ENCODE data around the gene FAM162A. TPM values are rescaled to one million over a fixed set of nuclear protein-coding genes. Genes with fewer than 3 reads are reported as not detected.

FAM162A gene, protein sequence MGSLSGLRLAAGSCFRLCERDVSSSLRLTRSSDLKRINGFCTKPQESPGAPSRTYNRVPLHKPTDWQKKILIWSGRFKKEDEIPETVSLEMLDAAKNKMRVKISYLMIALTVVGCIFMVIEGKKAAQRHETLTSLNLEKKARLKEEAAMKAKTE
- 10 to 100 TPM; 12.2 to 51.7 (median 44.2) TPM for total RNA-seq

DNA sequence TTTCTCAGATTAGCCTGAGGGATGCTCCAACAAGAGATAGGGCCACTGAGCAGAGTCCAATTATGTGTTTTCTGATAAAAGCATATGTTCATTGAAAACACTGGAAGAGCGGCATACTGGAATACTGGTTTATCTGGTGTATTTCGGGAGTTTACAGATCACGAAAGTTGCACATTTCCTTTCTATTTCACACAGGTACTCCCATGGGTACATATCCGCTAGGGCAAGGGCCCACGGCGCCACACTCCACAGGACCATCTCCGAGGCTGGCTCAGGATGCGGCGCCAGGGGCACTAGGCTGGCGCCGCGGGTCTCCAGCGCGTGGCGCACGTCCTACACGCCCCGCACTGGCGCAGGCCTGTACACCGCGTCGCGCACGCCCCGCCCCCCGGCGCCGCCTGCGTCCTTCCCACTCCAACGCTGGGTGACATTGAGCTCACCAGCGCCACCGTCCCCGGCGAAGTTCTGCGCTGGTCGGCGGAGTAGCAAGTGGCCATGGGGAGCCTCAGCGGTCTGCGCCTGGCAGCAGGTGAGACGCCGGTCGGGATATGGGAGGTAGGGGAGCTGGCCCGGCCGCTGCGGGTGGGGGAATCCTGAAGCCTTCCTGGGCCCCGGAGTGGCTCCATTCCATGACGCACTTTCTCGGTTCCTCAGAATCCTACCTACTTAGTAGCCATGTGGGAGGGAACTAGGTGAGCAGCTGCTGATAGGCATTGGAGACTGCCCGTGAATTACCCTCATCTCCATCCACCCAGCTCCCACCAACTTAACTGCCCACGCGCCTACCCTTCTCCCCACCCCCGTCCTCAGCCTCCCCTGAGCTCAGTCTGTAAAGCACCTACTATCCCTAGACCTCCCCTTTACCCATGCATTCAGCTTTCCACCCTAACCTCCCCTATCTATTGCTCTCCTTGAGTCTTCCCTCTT is at the start of gene FAM162A:
Gene FAM162A (plus strand): TSS at position 412 of the 927 bp plus-strand sequence. CDS start 84 bp downstream, at position 496.
- Histone ChIP-seq H3K4me3 (peak within 1 kb of the TSS; percentile 79 to 98 (median 86)), H3K27ac (peak within 1 kb of the TSS; percentile 78 to 79), H3K4me1 (replicated peaks in 1 of 2) (peaks cover 4 to 14% of the 10 kb centered on the region in 2 donors)
- peak; percentile 89 to 98 (median 97) for ATAC-seq (replicated peaks in 6 of 8)
- in situ Hi-C loops (cut with MboI; ENCODE audit: low pct_unique_long_range_greater_than_20kb in 2 of 9, low sequenced_read_pairs in 9 of 9, unreplicated experiment in 9 of 9): no loop called here
- 0 to 35% (median 10%) methylated on average over 3 to 12 of the region's 52 CpGs; no CpG with 5 or more reads in 4 of the 10 experiments for WGBS, 10 experiments

DNA sequence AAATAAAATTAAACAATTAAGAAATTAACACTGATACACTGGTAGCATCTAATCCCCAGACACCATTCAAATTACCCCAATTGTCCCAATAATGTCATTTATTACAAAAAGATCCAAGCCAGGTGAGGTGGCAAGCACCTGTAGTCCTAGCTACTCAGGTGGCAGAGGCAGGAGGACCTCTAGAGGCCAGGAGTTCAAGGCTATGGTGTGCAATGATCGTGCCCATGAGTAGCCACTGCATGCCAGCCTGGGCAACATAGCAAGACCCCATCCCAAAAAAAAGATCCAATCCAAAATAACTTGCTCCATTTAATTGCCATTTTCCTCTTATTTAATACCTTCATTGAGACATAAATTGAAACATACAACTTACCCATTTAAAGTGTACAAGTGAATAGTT is 41.2 kb upstream of the FAM162A start:
- no peak for ATAC-seq (replicated peaks in 6 of 8)
- Histone ChIP-seq H3K27ac (no peak overlapping the region), H3K4me1 (replicated peaks in 1 of 2) (no peaks in the 10 kb centered on the region), H3K4me3 (no peak overlapping the region)
- 13 to 86% (median 60%) methylated on average over 1 of the region's 1 CpG; no CpG with 5 or more reads in 5 of the 10 experiments for WGBS, 10 experiments
- in situ Hi-C loops (cut with MboI; ENCODE audit: low pct_unique_long_range_greater_than_20kb in 2 of 9, low sequenced_read_pairs in 9 of 9, unreplicated experiment in 9 of 9): no loop called here

DNA sequence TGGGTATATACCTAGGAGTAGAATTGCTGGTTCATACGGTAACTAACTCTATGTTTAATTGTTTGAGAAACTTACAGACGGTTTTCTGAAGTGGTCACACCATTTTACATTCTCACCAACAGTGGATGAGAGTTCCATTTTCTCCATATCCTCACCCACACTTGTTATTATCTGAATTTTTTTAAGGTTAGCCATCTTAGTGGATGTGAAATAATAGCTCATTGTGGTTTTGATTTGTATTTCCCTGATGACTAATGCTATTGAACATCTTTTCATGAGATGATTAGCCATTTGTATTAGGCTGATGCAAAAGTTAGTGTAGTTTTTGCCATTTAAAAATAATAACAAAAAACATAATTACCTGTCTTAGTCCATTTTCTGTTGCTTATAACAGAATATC is 40.3 kb upstream of the FAM162A start:
- in situ Hi-C loops (cut with MboI; ENCODE audit: low pct_unique_long_range_greater_than_20kb in 2 of 9, low sequenced_read_pairs in 9 of 9, unreplicated experiment in 9 of 9): no loop called here
- no peak for ATAC-seq (replicated peaks in 6 of 8)
- 40 to 88% (median 68%) methylated on average over 1 to 2 of the region's 2 CpGs for WGBS, 10 experiments
- no peak overlapping the region for H3K4me3 ChIP-seq
- no peak overlapping the region for H3K27ac ChIP-seq
- H3K4me1 ChIP-seq (replicated peaks in 1 of 2): no peaks in the 10 kb centered on the region

DNA sequence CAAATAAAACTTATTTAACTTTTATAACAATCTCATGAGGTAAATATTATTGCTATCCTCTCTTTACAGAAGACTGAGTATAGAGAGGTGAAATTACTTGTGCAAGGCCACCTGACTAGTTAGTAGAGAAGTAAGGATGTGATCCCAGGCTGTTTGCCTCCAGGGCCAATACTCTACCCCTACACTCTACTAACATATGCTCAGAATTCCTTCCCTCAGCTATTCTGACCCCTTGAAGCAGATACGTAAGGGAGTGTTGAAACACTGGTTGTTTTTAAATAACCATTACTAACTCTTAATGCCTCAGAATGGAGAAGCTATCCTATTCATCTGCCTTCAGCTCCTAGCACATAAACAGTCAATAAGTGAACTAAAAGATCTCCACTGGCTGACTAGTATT is 34.8 kb upstream of the FAM162A start:
- ATAC-seq (replicated peaks in 6 of 8): no peak
- in situ Hi-C loops (cut with MboI; ENCODE audit: low pct_unique_long_range_greater_than_20kb in 2 of 9, low sequenced_read_pairs in 9 of 9, unreplicated experiment in 9 of 9): no loop called here

DNA sequence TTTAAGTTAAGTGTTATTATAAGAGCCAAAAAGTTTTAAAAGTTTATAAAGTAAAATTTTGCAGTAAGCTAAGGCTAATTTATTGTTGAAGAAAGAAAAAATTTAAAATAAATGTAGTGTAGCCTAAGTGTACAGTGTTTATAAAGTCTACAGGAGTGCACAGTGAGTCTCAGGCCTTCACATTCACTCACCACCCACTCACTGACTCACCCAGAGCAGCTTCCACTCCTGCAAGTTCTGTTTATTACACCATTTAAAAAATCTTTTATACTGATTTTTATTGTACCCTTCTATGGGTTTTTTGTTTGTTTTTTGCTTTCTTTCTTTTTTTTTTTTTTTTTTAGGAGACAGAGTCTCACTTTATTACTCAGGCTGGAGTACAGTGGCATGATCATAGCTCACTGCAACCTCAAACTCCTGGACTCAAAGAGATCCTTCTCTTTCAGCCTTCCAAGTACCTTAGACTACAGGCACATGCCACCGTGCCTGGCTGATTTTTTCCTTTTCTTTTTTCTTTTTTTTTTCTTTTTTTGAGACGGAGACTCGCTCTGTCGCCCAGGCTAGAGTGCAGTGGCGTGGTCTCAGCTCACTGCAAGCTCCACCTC is 33.1 kb upstream of the FAM162A start:
- no peaks in the 10 kb centered on the region for H3K4me1 ChIP-seq (replicated peaks in 1 of 2)
- no peak for ATAC-seq (replicated peaks in 6 of 8)
- in situ Hi-C loops (cut with MboI; ENCODE audit: low pct_unique_long_range_greater_than_20kb in 2 of 9, low sequenced_read_pairs in 9 of 9, unreplicated experiment in 9 of 9): no loop called here
- WGBS, 10 experiments: 0 to 91% (median 85%) methylated on average over 1 to 5 of the region's 5 CpGs; no CpG with 5 or more reads in 1 of the 10 experiments
- H3K4me3 ChIP-seq: no peak overlapping the region
- no peak overlapping the region for H3K27ac ChIP-seq

More for the DNA sequence above, 34.8 kb upstream of the FAM162A start:
- no peaks in the 10 kb centered on the region for H3K4me1 ChIP-seq (replicated peaks in 1 of 2)
- 40 to 100% (median 80%) methylated on average over 1 of the region's 1 CpG; no CpG with 5 or more reads in 3 of the 10 experiments for WGBS, 10 experiments
- H3K27ac ChIP-seq: no peak overlapping the region
- no peak overlapping the region for H3K4me3 ChIP-seq

DNA sequence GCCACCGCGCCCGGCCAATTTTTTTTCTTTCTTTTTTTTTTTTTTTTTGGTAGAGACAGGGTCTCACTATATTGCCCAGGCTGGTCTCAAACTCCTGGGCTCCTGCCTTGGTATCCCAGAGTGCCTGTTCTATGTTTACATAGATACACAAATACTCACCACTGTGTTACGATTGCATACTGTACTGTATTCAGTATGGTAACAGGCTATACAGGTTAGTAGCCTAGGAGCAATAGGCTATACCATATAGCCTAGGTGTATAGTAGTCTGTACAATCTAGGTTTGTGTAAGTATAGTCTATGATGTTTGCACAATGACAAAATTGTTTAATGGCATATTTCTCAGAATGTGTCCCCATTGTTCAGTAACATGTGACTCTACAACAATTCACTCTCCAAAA is 32.4 kb upstream of the FAM162A start:
- WGBS, 10 experiments: 60 to 100% (median 100%) methylated on average over 1 to 3 of the region's 4 CpGs; no CpG with 5 or more reads in 4 of the 10 experiments
- ATAC-seq (replicated peaks in 6 of 8): no peak
- Histone ChIP-seq H3K27ac (no peak overlapping the region), H3K4me3 (no peak overlapping the region), H3K4me1 (replicated peaks in 1 of 2) (no peaks in the 10 kb centered on the region)
- in situ Hi-C loops (cut with MboI; ENCODE audit: low pct_unique_long_range_greater_than_20kb in 2 of 9, low sequenced_read_pairs in 9 of 9, unreplicated experiment in 9 of 9): no loop called here

DNA sequence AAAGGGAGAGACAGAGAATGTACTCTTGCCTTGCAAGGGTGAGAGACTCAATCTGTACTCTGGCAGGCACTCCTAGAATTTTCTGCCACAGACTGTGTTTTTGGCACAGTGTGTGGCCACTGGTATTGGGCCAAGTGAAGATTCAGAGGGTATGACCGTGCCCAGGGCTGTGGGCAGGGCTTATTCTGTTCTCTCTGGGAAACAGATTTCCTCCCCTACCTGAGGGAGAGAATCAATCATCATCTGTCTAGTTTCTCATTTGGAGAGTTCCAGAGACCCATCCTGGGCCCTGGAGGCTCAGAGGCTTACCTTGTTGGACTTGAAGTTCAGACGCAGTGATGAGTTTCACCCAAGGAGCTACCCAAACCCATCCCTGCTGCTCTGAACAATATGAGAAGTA is 30.8 kb upstream of the FAM162A start:
- H3K4me1 ChIP-seq (replicated peaks in 1 of 2): no peaks in the 10 kb centered on the region
- no peak overlapping the region for H3K27ac ChIP-seq
- WGBS, 10 experiments: 21 to 100% (median 76%) methylated on average over 1 to 2 of the region's 2 CpGs; no CpG with 5 or more reads in 6 of the 10 experiments
- no peak overlapping the region for H3K4me3 ChIP-seq
- in situ Hi-C loops (cut with MboI; ENCODE audit: low pct_unique_long_range_greater_than_20kb in 2 of 9, low sequenced_read_pairs in 9 of 9, unreplicated experiment in 9 of 9): no loop called here
- no peak for ATAC-seq (replicated peaks in 6 of 8)

DNA sequence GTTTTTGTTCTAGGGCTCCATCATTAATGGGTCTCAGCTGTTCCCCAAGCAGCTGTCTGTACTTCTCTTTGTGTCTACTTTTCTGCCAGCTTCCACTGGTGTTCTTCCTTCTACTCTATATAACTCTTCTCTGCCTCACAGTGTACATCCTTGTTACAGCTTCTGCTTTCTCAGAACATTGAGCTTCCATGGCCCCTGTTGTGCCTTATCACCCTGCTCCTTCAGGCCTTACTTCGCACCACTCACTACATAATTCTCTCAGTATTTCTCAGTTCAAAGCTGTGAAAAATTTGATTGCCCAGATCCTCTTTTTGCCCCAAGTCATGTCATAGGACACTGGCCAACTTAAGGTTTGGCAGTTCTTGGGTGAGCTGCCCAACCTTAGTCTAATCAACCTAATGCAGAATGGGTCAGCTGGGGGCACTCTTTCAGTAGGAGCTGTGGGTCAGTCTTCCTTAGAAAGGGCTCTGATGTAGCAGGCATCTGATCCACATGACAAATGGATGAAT is 30.0 kb upstream of the FAM162A start:
- H3K4me1 ChIP-seq (replicated peaks in 1 of 2): no peaks in the 10 kb centered on the region
- WGBS, 10 experiments: 60 to 100% (median 89%) methylated on average over 1 of the region's 1 CpG; no CpG with 5 or more reads in 2 of the 10 experiments
- in situ Hi-C loops (cut with MboI; ENCODE audit: low pct_unique_long_range_greater_than_20kb in 2 of 9, low sequenced_read_pairs in 9 of 9, unreplicated experiment in 9 of 9): no loop called here
- no peak overlapping the region for H3K27ac ChIP-seq
- H3K4me3 ChIP-seq: no peak overlapping the region
- no peak for ATAC-seq (replicated peaks in 6 of 8)

DNA sequence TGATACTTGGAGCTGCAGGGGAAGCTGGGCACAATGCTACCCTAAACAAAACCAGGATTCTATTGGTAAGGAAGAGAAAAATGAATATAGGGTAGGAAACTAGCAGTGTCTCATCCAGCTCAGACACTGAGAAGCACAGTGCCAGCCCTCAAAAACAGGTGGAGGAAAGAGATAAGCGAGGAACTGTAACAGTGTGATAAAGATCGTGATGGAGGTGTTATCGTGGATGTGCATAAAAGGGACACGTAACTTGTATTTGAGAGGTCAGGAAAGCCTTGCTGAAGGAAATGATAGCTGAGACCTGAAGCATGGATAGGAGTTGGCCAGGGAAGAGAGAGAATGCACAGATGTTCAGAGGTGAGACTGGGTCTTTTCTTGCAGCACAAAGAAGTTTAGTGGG is 28.4 kb upstream of the FAM162A start:
- in situ Hi-C loops (cut with MboI; ENCODE audit: low pct_unique_long_range_greater_than_20kb in 2 of 9, low sequenced_read_pairs in 9 of 9, unreplicated experiment in 9 of 9): no loop called here
- H3K4me3 ChIP-seq: no peak overlapping the region
- 67 to 100% (median 90%) methylated on average over 1 to 4 of the region's 4 CpGs; no CpG with 5 or more reads in 2 of the 10 experiments for WGBS, 10 experiments
- ATAC-seq (replicated peaks in 6 of 8): no peak
- no peaks in the 10 kb centered on the region for H3K4me1 ChIP-seq (replicated peaks in 1 of 2)
- no peak overlapping the region for H3K27ac ChIP-seq

DNA sequence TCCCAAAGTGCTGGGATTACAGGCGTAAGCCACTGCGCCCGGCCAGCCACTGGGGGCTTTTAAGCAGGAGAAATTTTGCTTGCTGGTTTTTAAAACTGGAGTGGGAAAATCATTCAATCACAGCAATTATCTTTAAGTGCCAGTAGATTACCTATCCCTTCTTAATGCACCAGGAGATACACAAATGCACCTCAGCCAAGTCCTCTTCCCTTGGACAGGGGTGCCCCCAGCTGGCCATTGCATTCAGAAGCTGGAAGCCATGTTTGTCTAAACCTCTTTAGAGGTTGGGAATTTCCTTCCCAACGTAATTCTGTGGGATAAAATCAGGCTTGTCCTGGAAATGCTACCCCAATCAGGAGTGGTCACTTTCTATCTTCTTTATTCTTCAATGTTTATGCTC is 27.6 kb upstream of the FAM162A start:
- ATAC-seq (replicated peaks in 6 of 8): peak in 3 of 8 experiments; percentile 59 to 72 (median 69)
- in situ Hi-C loops (cut with MboI; ENCODE audit: low pct_unique_long_range_greater_than_20kb in 2 of 9, low sequenced_read_pairs in 9 of 9, unreplicated experiment in 9 of 9): no loop called here
- WGBS, 10 experiments: 40 to 100% (median 81%) methylated on average over 1 to 4 of the region's 4 CpGs; no CpG with 5 or more reads in 3 of the 10 experiments
- Histone ChIP-seq H3K4me1 (replicated peaks in 1 of 2) (no peaks in the 10 kb centered on the region), H3K27ac (no peak overlapping the region), H3K4me3 (no peak overlapping the region)

DNA sequence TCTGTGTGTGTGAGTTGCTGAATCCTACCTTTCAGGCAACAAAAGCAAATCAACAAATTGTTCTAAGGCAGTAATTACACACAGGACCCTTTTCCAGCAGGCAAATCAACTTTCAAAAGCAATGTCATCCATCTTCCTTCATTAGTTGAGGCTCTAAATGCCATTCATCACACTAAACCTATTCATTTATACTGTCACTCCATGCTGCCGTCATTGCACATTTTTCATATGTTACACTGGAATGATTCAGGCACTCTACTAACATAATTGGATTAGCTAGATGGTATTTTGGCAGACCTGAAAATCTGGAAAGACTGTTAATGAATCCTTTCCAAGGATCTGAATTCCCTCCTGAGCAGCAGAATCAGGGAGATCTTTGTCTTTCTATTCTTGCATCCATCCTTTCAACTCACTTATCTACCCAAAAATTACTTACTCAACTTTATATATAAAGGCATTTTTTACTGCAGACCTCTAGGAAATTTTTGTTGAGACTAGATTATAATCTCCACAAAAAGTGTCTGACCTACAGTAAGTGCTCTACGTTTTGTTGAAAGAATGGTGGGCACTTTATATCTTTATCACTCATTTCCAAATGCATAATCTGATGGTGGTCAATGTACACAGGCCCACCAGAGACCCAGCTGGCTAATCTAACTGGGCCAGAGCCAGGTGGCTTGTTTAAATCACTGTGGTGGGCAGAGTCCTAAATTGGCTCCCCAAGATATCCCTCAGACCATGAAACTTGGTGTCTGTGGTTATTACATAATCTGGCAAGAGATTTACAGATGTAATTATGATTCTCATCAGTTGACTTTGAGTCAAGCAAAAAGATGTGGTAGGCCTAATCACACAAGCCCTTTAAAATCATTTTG is 25.9 kb upstream of the FAM162A start:
- in situ Hi-C loops (cut with MboI; ENCODE audit: low pct_unique_long_range_greater_than_20kb in 2 of 9, low sequenced_read_pairs in 9 of 9, unreplicated experiment in 9 of 9): no loop called here
- Histone ChIP-seq H3K4me1 (replicated peaks in 1 of 2) (no peaks in the 10 kb centered on the region), H3K4me3 (no peak overlapping the region), H3K27ac (no peak overlapping the region)
- ATAC-seq (replicated peaks in 6 of 8): peak in 1 of 8 experiments; percentile 52
- WGBS, 10 experiments: 40 to 100% (median 82%) methylated on average over 1 to 2 of the region's 2 CpGs; no CpG with 5 or more reads in 1 of the 10 experiments

DNA sequence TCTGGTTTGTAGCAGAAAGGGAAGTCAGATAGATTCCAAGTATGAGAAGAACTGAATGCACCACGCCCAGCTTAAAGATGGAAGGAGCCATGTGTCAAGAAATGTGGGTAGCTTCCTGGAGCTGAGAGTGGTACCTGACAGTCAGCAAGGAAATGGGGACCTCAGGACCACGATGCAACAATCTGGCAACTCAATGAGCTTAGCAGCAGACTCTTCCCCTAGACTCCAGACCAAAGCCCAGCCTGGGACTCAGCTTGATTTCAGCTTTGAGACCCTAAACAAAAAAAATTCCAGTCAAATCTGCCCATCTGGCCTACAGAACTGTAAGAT is 25.3 kb upstream of the FAM162A start:
- Histone ChIP-seq H3K4me3 (no peak overlapping the region), H3K27ac (no peak overlapping the region), H3K4me1 (replicated peaks in 1 of 2) (no peaks in the 10 kb centered on the region)
- ATAC-seq (replicated peaks in 6 of 8): peak in 1 of 8 experiments; percentile 25
- in situ Hi-C loops (cut with MboI; ENCODE audit: low pct_unique_long_range_greater_than_20kb in 2 of 9, low sequenced_read_pairs in 9 of 9, unreplicated experiment in 9 of 9): no loop called here
- WGBS, 10 experiments: 100% methylated on average over 1 to 2 of the region's 2 CpGs; no CpG with 5 or more reads in 4 of the 10 experiments
